T-helper 2 cell treated with Interferon-gamma antibody and Interleukin-4, amounts not matched to agents 100 ng/mL and 5 ng/mL, for 36 hours (primary cell): Measurements from ENCODE around the gene RILP. TPM values are rescaled to one million over a fixed set of nuclear protein-coding genes. Genes with fewer than 3 reads are reported as not detected.

Source experiments
- intact Hi-C: fragments of 100-400 bp; cut with micrococcal nuclease; formaldehyde crosslinking; loops from one replicate; pipeline ENCODE4 v1.15.1; 2023
- total RNA-seq: library from RNA; stranded (reverse); gene quantifications from 2 replicates; pipeline ENCODE4 v1.2.3, GENCODE V29; 2022

The RILP gene
- total RNA-seq, 1 donor from 2014 or later = 4.9 TPM

DNA sequence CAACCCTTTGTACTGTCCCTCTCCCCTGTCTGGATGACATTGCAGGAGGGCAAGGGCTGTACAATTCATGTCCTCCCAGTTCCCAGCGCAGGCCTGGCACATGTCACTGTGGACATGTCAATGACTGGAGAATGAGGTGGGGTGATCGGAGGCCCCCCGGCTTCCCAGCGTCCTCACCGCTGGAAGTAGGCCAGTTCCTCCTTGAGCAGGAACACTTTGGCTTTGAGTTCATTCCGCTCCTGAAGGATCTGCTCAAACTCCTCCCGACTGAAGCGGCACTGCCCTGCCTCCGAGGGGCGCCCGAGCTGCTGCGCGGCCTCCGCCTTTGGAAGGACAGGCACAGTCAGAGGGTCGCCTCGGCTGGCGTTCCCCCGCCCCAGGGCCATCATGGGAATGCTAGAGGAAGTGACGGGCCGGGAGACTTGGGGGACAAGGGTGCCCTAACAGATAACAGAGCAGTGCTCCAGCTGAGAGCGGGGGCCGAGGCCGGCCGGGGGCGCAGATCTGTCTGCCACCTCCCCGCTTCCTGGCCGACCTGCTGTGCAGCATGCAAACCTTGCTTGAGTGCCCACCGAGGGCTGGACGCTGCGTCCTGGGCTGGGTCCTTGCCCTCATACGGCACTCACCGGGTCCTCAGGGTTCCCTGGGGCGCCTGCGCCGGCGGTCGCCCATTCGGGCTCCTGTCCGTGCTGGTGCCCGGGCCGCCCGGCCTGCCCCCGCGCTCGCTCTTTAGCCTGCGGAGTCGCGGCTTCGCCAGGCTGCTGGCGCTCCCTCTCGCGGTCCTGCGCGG is 1.3 kb downstream of the RILP start:
- intact Hi-C loops = loop anchor here (2.0 to 10.0 kb wide), 5 partner anchors 36 to 446 kb away; partner anchors contain the start of genes CRK, OVCA2 and PRPF8

DNA sequence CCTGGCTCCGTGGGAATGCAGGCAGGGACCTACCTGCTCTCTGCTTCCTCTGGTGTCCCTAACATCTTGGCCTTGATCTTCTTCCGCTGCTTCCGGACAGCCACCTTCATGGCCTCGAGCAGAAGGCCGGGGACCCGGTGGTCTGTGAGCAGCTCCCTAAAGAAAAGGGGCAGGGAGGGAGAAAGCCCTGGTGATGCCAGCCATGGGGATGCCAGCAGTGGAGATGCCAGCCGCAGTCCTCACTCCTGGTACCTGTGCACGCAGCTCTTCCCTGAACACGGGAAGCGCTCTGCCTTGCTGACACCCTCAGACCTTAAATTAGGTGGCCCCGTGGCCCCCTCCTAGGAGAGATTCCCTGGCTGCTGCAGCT is 1.9 kb downstream of the RILP start:
- intact Hi-C loops = loop anchor here (2.0 to 10.0 kb wide), 5 partner anchors 37 to 445 kb away; partner anchors contain the start of genes CRK, OVCA2 and PRPF8

DNA sequence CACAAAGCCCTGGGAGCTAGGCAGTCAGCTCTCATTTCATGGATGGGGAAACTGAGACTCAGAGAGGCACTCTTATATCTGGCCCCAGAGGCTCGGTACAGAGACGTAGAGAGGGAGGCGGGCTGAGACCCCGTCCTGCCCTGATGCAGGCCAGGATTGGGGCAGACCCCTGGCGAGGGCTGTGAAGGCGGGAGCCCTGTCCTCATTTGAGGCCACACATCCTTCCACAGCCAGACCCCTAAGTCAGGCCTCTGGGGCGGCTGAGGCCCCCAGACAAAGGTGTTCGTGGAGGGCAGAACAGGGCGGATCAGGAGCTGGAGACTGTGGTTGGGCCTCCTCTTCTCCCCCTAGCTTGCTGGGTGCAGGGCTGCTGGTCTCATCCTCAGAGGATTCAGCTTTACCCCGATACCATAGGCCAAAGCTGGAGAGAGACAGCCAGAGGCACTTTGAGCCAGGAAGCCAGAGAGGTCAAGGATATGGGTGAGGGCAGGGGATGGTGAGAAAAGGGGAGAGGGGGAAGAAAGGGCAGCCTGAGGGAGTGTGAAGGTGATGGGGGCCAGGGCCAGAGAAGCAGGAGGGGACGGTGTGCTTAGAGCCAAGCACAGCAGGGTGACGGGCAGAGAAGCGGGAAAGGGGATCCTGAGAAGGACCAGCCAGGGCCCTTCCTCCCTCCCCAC is 3.3 kb downstream of the RILP start:
- intact Hi-C loops = loop anchor here (5.0 to 10.0 kb wide), 4 partner anchors 192 to 444 kb away; partner anchors contain the start of genes CRK and OVCA2

DNA sequence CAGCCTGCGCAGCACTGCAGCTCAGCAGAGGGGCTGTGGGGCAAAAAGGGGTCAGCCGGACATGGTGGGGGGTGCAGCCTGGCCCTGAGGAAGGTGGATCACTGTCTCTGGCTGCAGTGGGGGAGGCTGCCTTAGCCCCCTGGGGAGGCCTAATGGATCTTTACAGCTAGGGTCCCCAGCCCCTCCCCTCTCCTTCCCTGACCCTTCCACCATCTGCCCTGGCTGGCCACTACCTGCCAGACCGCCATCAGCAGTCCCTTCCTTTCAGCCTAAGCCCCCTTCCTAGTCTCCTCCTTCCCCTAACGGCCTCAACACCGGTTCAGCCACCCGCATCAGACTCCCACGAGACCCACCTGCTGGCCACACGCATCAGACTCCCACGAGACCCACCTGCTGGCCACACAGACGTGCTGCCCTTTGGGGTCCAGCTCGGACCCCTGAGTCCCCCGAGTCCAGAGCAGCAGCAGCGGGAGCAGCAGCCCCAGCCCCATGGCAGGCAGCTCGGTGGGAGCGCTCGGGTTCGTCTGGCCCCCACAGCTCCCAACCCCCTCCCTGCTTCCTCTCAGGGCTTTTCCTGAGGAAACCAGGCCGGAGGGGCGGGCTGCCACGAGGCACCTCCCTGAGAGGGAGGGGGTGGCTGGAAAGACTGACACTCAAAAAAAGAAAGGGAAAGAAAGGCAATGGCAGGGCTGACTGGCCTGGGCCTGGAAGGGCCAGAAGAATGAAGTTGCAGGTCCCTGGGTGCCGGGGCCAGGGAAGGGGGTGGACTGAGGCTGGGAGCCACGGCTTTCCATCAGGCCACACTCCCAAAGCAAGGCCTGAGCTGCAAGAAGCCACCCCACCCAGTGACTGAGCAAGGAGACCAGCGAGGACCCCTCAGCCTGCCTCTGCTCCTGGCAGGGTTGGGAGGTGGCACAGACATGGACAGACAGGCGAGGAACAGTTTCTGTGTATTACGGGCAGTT is 4.2 kb downstream of the RILP start, which contains the start of gene SCARF1:
Gene SCARF1, minus strand, starts transcription at position 526 of the 965 bp plus-strand sequence. Its CDS starts 35 bp downstream, at position 491.
- intact Hi-C loops = loop anchor here (5.0 to 10.0 kb wide), 4 partner anchors 191 to 443 kb away; partner anchors contain the start of genes CRK and OVCA2

DNA sequence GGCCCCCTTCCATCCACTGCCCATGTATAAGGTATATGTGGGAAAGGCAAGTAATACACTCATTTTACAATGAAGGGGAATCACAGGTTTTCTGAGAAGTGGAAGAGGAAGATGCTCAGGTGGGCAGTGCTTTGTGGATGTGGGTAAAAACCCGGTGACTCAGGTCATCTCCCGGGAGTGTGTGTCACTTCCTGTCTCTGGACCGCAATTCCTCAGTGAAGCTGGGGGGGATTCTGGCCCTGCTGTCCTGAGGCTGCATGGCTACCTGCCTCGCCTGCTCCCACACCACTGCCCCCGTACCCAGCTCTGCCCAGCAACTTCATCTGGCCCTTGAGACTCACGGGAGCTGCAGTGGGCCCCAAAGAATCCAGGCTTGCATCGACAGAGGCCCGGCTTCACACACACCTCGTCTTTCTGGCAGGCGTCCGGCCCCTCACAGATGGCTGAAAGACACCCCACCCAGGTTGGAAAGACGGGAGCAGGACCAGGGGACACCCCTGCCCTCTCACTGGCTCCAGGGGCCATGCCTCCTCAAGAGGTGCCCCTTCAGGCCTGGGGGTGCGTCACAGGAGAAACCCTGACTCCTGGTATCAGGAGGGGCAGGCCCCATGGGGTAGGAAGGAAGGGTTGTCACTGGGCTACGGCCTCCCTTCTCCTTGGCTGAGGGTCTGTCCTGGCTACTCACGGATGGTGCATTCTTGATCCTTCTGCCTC is 5.0 kb downstream of the RILP start:
- intact Hi-C loops = loop anchor here (5.0 to 10.0 kb wide), 4 partner anchors 190 to 442 kb away; partner anchors contain the start of genes CRK and OVCA2

DNA sequence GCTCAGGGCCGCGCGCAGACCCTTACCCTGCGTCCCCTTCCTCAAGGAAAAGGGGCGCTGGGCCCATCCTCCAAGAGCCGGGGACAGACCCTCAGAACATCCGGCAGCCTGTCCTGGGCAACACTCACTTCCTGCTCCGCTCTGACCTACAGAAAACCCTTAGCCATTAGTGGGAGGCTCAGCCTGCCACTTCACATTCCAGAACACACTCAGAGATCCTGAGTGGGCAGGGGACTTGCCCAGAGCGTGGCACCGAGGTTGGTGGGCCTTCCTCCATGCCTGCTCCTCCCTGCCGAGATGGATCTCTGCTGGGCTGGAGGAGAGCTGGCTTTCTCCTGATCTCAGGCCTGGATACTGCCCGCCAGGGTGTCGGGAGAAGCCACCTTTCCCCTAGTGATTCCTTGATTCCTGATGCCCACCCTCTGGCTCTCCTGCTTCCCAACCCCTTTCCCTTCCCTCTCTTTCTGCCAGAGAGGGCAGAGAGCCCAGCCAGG is 5.6 kb downstream of the RILP start:
- intact Hi-C loops = loop anchor here (10.0 kb wide), 3 partner anchors 189 to 401 kb away; partner anchors contain the start of genes CRK and OVCA2

DNA sequence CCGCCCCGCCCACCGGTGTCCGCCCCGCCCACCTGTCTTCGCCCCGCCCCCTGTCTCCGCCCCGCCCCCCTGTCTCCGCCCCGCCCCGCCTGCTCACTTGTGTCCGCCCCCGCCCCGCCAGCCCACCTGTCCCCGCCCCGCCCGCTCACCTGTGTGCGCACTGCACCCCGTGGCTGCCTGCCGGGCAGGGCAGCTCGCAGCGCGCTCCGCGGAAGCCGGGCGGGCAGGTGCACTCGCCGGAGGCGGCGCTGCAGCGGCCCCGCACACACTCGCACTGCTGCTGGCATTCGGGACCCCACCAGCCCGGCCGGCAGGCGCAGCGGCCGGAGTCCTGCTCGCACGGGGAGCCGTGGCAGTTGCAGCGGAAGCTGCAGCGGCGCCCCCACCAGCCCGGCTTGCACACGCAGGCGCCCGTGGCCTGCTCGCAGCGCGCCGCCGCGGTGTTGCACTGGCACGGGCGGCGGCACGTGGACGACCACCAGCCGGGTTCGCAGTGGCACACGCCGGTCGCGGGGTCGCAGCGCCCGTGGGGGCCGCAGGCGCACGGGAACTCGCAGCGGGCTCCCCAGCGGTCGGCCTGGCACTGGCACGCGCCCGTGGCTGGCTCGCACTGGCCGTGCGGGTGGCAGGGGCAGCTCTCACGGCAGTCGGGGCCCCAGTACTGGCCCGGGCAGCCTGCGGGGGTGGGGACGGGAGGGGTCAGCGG is 6.2 kb downstream of the RILP start:
- intact Hi-C loops = loop anchor here (10.0 kb wide), 3 partner anchors 189 to 401 kb away; partner anchors contain the start of genes CRK and OVCA2

DNA sequence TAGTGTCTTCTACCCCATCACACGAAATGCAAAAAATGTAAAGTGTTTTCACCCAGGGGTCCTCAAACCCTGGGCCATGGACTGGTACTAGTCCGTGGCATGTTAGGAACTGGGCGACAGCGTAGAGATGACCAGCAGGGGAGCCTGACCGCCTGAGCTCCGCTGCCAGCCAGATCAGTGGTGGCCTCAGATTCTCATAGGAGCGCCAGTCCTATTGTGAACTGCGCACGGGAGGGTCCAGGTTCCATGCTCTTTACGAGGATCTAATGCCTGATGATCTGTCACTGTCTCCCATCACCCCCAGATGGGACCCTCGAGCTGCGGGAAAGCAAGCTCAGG is 8.6 kb downstream of the RILP start:
- intact Hi-C loops = loop anchor here (10.0 kb wide), 3 partner anchors 186 to 404 kb away; partner anchors contain the start of genes CRK and OVCA2

DNA sequence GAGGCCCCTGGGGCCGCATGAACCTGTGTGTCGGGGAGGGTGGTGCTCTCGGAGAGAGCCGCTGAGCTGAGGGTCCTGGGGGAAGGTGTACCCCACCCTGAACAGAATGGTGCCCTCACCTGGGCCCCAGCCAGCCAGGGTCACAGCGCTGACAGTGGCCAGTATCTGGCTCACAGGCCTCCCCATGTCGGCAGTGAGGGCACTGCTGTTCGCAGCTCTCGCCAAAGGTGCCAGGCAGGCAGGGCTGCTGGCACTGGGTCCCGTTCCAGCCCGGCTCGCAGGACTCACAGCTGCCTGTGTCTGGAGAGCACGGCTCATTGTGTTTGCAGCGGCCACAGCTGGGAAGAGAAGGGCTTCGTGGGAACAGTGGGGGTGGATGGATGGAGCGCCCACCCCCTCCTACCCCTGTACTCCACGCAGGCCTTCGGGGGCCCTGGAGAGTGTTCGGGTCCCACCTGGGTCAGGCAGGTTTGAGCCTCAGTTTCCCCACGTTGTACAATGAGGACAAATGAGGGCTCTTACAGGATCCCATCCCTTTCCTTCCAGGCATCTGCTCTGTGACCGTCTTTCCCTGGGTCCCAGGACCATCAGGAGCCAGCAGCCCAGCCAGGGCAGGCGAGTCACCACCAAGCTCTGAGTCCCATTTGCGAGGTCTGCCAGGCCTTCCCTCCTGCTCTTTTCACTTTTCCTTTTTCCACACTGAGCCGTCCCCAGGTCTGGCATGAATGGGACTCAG is 9.2 kb downstream of the RILP start:
- intact Hi-C loops = loop anchor here (10.0 kb wide), 3 partner anchors 186 to 404 kb away; partner anchors contain the start of genes CRK and OVCA2

DNA sequence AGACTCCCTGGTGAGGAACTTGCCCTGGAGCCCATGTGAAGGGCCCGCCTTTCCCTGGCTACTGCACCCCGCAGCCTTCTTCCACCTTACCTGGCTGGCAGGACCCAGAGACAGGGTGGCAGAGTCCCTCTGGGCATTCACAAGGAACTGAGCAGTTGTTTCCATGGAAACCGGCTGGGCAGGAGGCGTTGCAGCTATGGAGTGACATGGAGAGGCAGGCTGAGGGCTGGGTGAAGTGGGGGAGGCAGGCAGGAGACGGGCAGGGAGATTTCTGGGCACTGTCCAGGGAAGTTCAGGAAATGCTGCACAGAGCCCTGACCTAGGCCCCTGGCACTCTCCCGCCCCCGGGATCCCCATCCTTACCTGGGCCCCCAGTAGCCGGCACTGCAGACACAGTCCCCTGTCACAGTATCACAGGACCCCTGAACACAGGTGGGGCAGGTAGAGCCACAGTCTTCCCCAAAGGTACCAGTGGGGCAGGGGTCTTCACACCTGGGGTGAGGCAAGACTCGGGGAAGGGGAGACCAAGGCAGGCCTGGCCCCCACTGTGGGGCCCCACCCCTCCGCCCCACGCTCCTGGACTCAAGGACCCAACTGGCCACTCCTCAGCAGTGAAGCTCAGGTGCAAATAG is 10.0 kb downstream of the RILP start:
- intact Hi-C loops = loop anchor here (10.0 kb wide), 3 partner anchors 185 to 405 kb away; partner anchors contain the start of genes CRK and OVCA2

DNA sequence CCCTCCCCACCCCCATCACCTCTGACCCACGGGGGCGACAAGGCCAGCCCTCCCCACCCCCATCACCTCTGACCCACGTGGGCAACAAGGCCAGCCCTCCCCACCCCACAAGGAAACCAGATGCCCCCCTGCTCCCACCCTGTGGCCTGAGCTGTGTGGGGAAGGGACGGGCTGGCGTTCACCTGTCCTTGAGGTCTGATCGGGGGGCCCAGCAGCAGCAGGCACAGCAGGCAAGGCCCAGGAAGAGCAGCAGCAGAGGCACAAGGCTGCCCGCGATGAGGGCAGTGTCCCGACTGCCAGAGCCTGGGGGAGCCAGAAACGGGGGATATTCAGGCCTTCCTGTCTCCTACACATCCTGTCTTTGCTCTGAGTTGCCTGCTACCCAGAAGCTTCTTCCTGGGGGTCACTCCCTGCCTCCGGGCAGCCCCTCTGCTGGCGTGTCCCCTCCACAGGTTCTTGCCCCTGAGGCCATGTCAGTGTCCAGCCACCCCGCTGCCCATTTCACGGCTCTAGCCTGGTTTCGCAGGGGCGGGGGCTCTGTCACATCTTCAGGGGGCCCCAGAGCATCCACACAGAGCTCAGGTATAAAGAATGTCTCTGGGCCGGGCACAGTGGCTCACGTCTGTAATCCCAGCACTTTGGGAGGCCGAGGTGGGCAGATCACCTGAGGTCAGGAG is 10.9 kb downstream of the RILP start:
- intact Hi-C loops = no loop called here

DNA sequence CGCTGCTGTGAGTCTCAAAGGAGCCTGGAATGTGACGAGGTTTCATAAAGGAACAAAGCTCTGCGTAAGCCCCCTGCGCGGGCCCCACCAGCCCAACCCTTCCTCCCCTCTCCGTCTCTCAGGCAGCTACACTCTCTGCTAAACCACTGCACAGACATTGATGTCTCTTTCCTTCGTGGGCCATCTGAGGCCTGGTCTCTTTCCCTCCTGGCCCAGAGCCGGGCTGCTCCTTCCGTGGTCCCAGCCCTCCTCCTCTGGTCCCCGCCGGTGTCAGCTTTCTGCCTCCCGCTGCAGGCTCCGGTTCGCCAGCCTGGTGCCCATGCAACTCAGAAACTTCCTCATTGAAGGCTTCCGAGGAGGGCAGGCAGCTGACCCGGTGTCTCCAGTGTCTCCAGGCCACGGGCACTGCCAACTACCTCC is 11.5 kb downstream of the RILP start:
- intact Hi-C loops = no loop called here

DNA sequence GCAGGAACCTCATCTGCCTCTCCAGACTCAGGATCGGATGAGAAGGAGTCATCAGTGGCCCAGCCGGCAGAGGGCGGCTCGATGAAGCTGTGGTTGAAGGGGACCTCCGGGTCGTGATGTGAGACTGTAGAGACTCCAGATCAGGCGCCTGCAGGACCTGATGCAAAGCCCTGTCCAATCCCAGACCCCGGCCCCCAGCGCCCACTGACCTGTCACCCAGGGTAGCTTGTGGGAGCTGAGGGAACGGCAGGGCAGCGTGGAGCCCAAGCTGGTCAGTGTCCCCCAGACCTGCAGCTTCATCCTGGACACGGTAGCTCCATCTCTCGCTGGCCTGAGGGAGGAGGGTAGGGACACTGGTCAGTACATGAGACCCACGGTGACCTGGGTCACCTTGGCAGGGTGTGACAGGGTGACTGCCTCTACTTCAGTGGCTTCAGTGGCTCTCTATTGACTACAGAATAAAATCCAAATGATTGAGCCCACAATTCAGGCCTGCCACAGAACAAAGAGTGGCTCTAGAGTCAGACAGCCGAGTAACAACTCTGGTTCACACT is 12.9 kb downstream of the RILP start:
- intact Hi-C loops = no loop called here

DNA sequence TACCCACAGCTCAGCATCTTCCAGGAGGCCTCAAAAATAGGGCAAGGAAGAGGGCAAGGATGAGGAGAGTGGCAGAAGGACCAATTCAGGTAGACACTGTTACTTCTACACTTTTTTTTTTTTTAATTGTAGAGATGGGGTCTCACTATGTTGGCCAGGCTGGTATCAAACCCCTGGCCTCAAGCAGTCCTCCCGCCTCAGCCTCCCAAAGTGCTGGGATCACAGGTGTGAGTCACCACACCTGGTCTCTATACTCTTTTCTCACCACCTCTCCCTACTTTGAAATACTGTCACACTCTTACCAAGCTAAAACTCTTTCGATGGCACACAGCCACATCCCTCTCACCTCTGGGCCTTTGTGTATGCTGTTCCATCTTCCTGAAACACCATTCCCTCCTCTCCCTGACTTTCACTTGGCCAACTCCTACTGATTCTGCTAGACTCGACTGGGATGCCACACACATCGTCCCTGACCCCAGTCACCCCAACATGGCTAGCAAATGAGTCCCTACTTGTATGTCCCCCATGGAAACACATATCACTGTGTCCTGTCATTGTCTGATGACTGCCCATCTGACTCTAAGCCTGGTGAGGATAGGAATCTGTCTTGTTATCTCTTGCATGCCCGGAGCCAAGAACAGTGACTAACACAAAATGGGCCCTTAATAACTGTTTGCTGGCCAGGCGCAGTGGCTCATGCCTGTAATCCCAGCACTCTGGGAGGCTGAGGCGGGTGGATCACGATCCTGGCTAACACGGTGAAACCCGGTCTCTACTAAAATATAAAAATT is 13.8 kb downstream of the RILP start:
- intact Hi-C loops = no loop called here

DNA sequence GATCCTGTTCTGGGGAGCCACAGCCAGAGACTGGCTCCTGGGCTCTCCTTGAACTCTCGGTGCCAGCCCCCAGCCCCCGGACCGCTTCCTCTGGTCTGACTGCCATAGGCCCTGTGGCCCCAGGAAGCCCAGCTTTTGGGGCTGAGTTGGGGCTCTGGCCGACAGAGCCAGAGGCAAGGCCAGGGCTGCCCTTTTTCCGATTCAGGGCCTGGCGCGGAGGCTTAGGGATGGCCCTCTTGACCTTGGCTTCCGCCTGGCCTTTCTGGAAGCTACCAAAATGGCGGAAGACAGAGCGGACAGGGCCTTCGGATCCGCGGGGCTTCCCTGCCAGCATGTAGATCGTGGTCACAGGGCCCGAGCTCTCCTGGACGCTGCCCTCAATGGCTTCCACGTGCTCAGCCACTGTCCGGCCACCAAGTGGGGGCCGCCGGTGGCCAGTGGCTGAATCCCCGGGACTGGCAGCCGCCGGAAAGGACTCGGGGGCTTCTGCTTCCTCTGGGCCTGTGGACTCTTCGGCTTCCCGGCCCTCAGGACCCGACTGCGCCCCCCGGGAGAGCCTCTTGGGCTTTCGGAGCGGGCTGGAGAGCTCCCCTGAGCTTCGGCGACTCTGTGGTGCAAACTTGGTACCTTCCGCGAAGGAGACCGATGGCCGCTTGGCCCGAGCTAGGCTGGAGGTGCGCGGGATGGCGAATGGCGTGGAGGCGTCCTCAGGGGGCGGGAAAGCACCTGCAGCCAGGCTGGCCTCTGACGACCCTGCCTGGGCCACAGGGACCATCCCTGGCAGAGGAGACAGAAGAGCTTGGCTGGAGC is 14.6 kb downstream of the RILP start:
- intact Hi-C loops = no loop called here
